Naive thymus-derived CD4-positive, alpha-beta T cell (primary cell): Measurements from ENCODE around the gene ADGRG1. TPM values are rescaled to one million over a fixed set of nuclear protein-coding genes. Genes with fewer than 3 reads are reported as not detected.
"Not testable (repeated sequence)": the region's sequence is repeated elsewhere in the genome, so short reads cannot be mapped to it uniquely, and the experiment has no call there.

ENCODE experiments used
- ATAC-seq: fragments of 150-1000 bp; cut with Tn5 transposase; 2 replicates; pipeline ENCODE4 v1.10.0; 2021; ENCODE audit warnings: mild to moderate bottlenecking, moderate library complexity
- CTCF ChIA-PET: fragments of 350-600 bp; sonication (Branson Sonifier 250); formaldehyde crosslinking; loops from one replicate; lab custom pipeline; 2021; ENCODE audit warnings: antibody characterized with exemption; lab: Charles Lee
- POLR2A ChIA-PET: fragments of 350-600 bp; sonication (Branson Sonifier 250); formaldehyde crosslinking; loops from one replicate; lab custom pipeline; 2021; ENCODE audit warnings: antibody characterized with exemption, inconsistent platforms; lab: Charles Lee
- DNase-seq, 9 donors: peaks; one replicate each; pipeline versions ENCODE4 v3.0.0 to v3.0.0-alpha.2; 2020 to 2022; ENCODE audit warnings: mixed read lengths in 1 of 9
- H3K27ac ChIP-seq: one replicate; pipeline ENCODE4 v1.7.0; 2013; ENCODE audit warnings: mild to moderate bottlenecking, low read depth, low read length, moderate library complexity
- H3K27me3 ChIP-seq, 2 donors: one replicate each; pipeline ENCODE4 v1.7.0; 2013; ENCODE audit warnings: low read length in 2 of 2, mild to moderate bottlenecking in 2 of 2, moderate library complexity in 2 of 2; ENCODE audit not compliant: control insufficient read depth in 2 of 2, insufficient read depth in 2 of 2
- H3K36me3 ChIP-seq, 3 experiments: 1 replicate in 2 of 3; 2 replicates in 1 of 3; pipeline ENCODE4 v1.7.0; 2013; ENCODE audit warnings: low read length in 3 of 3, mild to moderate bottlenecking in 3 of 3, moderate library complexity in 1 of 3; ENCODE audit not compliant: insufficient read depth in 3 of 3, control insufficient read depth in 2 of 3
- H3K4me1 ChIP-seq, 2 donors: one replicate each; pipeline ENCODE4 v1.7.0; 2013; ENCODE audit warnings: low read length in 2 of 2, mild to moderate bottlenecking in 2 of 2, moderate library complexity in 1 of 2; ENCODE audit not compliant: control insufficient read depth in 2 of 2, insufficient read depth in 2 of 2
- H3K4me3 ChIP-seq: 2 replicates; pipeline ENCODE4 v1.7.0; 2013; ENCODE audit warnings: mild to moderate bottlenecking, low read length
- H3K9me3 ChIP-seq, 3 experiments: 1 replicate in 2 of 3; 2 replicates in 1 of 3; pipeline ENCODE4 v1.7.0; 2013; ENCODE audit warnings: low read length in 3 of 3; ENCODE audit not compliant: control insufficient read depth in 2 of 3
- H3K27ac Mint-ChIP-seq, 9 donors: one replicate each; pipeline ENCODE4 v1.8.0; 2020 to 2022; ENCODE audit warnings: mixed read lengths in 9 of 9, mild to moderate bottlenecking in 8 of 9, moderate library complexity in 5 of 9, inconsistent platforms in 2 of 9
- H3K27me3 Mint-ChIP-seq, 5 donors: one replicate each; pipeline ENCODE4 v1.8.0; 2021 to 2022; ENCODE audit warnings: mixed read lengths in 5 of 5, mild to moderate bottlenecking in 1 of 5
- H3K36me3 Mint-ChIP-seq, 5 donors: one replicate each; pipeline ENCODE4 v1.8.0; 2020 to 2022; ENCODE audit warnings: mixed read lengths in 5 of 5, mild to moderate bottlenecking in 3 of 5, inconsistent platforms in 1 of 5
- H3K4me1 Mint-ChIP-seq, 7 donors: one replicate each; pipeline ENCODE4 v1.8.0; 2020 to 2022; ENCODE audit warnings: mixed read lengths in 7 of 7, mild to moderate bottlenecking in 3 of 7, inconsistent platforms in 1 of 7
- H3K4me3 Mint-ChIP-seq, 10 donors: one replicate each; pipeline ENCODE4 v1.8.0; 2020 to 2022; ENCODE audit warnings: mild to moderate bottlenecking in 10 of 10, mixed read lengths in 10 of 10, moderate library complexity in 6 of 10, inconsistent platforms in 2 of 10
- H3K9me3 Mint-ChIP-seq, 11 donors: one replicate each; pipeline ENCODE4 v1.8.0; 2020 to 2022; ENCODE audit warnings: mixed read lengths in 11 of 11, mild to moderate bottlenecking in 4 of 11, inconsistent platforms in 1 of 11, moderate library complexity in 1 of 11
- intact Hi-C, 2 donors: fragments of 100-400 bp; cut with micrococcal nuclease; formaldehyde crosslinking; loops; one replicate each; pipeline ENCODE4 v1.15.1; 2023
- polyA plus RNA-seq, 2 donors: library from polyadenylated mRNA; unstranded; fragments of 300-500 nt; fragmentation: Illumina TruSeq; gene quantifications; one replicate each; pipeline ENCODE4 v1.2.3, GENCODE V29; 2021
- total RNA-seq, 6 experiments: library from RNA in 5 of 6; stranded (reverse) in 5 of 6; gene quantifications; 1 replicate in 5 of 6; 2 replicates in 1 of 6; pipeline ENCODE4 v1.2.3 and lab custom pipeline; 2021 to 2026

Gene ADGRG1
- total and polyA plus RNA-seq, 7 experiments from 2014 or later: 0.07 to 96.0 (median 1.5) TPM

DNA sequence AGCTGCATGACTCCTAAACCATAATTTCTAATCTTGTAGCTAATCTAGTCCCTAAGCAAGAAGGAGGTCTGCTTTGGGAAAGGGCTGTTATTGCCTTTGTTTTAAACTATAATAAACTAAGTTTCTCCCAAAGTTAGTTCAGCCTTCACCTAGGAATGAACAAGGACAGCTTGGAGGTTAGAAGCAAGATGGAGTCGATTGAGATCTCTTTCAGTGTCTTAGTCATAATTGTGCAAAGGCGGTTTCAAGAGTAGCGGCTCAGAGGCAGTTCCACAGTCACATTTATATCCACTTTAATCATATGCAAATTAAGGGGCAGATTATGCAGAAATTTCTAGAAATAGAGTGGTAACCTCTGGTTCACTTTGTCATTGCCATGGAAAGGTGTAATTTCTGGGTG lies 83.6 kb downstream of the ADGRG1 start:
- Mint-ChIP-seq H3K36me3 (no peaks in the 10 kb centered on the region), H3K27me3 (peaks cover 0 to 30% (median 4%) of the 10 kb centered on the region in 5 donors), H3K4me1 (peaks cover 0 to 2% (median 0%) of the 10 kb centered on the region in 7 donors), H3K27ac (no peak overlapping the region), H3K4me3 (no peak overlapping the region), H3K9me3 (no peaks in the 10 kb centered on the region)
- ChIA-PET POLR2A (no interaction called here), CTCF (no interaction called here)
- Histone ChIP-seq H3K4me1 (no peaks in the 10 kb centered on the region), H3K4me3 (no peak overlapping the region), H3K36me3 (no peaks in the 10 kb centered on the region), H3K27ac (no peak overlapping the region), H3K9me3 (no peaks in the 10 kb centered on the region), H3K27me3 (no peaks in the 10 kb centered on the region)
- ATAC-seq (no peak), DNase-seq (no peak)
- intact Hi-C loops: no loop called here

- DNase-seq, H3K4me3 Mint-ChIP-seq, H3K27me3 ChIP-seq, H3K27ac ChIP-seq, ATAC-seq, H3K27ac Mint-ChIP-seq, CTCF ChIA-PET, H3K4me1 ChIP-seq, POLR2A ChIA-PET, H3K9me3 Mint-ChIP-seq, H3K36me3 Mint-ChIP-seq, H3K4me3 ChIP-seq, H3K9me3 ChIP-seq, intact Hi-C loops, H3K36me3 ChIP-seq, H3K4me1 Mint-ChIP-seq: not testable (repeated sequence)
- H3K27me3 Mint-ChIP-seq: peaks cover 0 to 30% (median 2%) of the 10 kb centered on the region in 5 donors
These were observed 84.1 kb downstream of the ADGRG1 start for GRCh38 chr16:57712569-57712968.

DNA sequence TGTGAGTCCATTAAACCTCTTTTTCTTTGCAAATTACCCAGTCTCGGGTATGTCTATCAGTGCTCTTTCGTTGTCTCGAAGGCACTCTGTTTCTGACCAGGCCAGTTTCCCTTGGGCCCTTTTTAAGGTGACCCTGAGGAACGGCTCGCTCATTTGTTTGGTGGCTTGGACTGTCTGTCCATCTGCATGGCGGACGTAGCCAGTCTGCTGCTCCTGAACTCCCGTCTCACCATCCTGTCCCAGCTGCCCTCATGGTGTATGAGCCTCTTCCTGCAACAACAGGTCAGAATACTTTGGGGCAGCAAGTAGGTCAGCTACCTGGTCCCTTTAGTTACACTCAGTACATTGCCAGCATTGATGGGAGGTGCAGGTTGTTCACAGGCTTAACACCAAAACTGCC lies 85.2 kb downstream of the ADGRG1 start:
- ATAC-seq (no peak), DNase-seq (no peak)
- no peak overlapping the region for H3K27ac Mint-ChIP-seq
- Histone ChIP-seq H3K27me3 (no peaks in the 10 kb centered on the region), H3K36me3 (no peaks in the 10 kb centered on the region), H3K4me3 (no peak overlapping the region), H3K4me1 (no peaks in the 10 kb centered on the region), H3K27ac (no peak overlapping the region), H3K9me3 (no peaks in the 10 kb centered on the region)
- intact Hi-C loops: no loop called here
- POLR2A ChIA-PET: no interaction called here
- H3K27me3 Mint-ChIP-seq: peaks cover 0 to 30% (median 0%) of the 10 kb centered on the region in 5 donors
- no peaks in the 10 kb centered on the region for H3K9me3 Mint-ChIP-seq
- no peaks in the 10 kb centered on the region for H3K36me3 Mint-ChIP-seq
- CTCF ChIA-PET: no interaction called here
- H3K4me3 Mint-ChIP-seq: no peak overlapping the region
- peaks cover 0 to 2% (median 0%) of the 10 kb centered on the region in 7 donors for H3K4me1 Mint-ChIP-seq

- no peaks in the 10 kb centered on the region for H3K4me1 ChIP-seq
- H3K4me3 Mint-ChIP-seq: no peak overlapping the region
- H3K4me1 Mint-ChIP-seq: peaks cover 0 to 2% (median 0%) of the 10 kb centered on the region in 7 donors
- H3K27ac Mint-ChIP-seq: no peak overlapping the region
- no peaks in the 10 kb centered on the region for H3K9me3 ChIP-seq
- no peaks in the 10 kb centered on the region for H3K36me3 Mint-ChIP-seq
- H3K27me3 Mint-ChIP-seq: peaks cover 0 to 30% (median 0%) of the 10 kb centered on the region in 5 donors
- intact Hi-C loops: no loop called here
- DNase-seq (no peak), ATAC-seq (no peak)
- H3K27ac ChIP-seq: no peak overlapping the region
- no peaks in the 10 kb centered on the region for H3K36me3 ChIP-seq
- no peak overlapping the region for H3K4me3 ChIP-seq
- H3K27me3 ChIP-seq: no peaks in the 10 kb centered on the region
- H3K9me3 Mint-ChIP-seq: no peaks in the 10 kb centered on the region
- ChIA-PET POLR2A (no interaction called here), CTCF (no interaction called here)
These were observed 85.6 kb downstream of the ADGRG1 start for GRCh38 chr16:57714047-57714446.

Other genes starting within 250 kb of the ADGRG1 start
- under 1 TPM in 1 of 5 experiments, not detected in 4; 0.60 TPM for gene CCL17, start 223.9 kb upstream of the ADGRG1 start, total RNA-seq
- gene CCL17, start 223.9 kb upstream of the ADGRG1 start, polyA plus RNA-seq: not detected
- gene CIAPIN1, start 181.2 kb upstream of the ADGRG1 start, total RNA-seq: 10 to 100 TPM; 33.6 to 52.8 (median 35.8) TPM
- gene CIAPIN1, start 181.2 kb upstream of the ADGRG1 start, polyA plus RNA-seq: 100 to 1,000 TPM in 1 of 2 donors, 10 to 100 TPM in 1; 65.2 to 119 TPM
- gene COQ9, start 181.2 kb upstream of the ADGRG1 start, total RNA-seq: 10 to 100 TPM; 16.4 to 45.4 (median 36.6) TPM
- gene COQ9, start 181.2 kb upstream of the ADGRG1 start, polyA plus RNA-seq: 10 to 100 TPM; 25.7 to 51.7 TPM
- gene POLR2C, start 166.0 kb upstream of the ADGRG1 start, total RNA-seq: 10 to 100 TPM; 63.4 to 96.3 (median 81.4) TPM
- 10 to 100 TPM; 45.0 to 55.7 TPM for gene POLR2C, start 166.0 kb upstream of the ADGRG1 start, polyA plus RNA-seq
- 1 to 10 TPM; 2.2 to 4.0 (median 2.9) TPM for gene DOK4, start 142.1 kb upstream of the ADGRG1 start, total RNA-seq
- gene DOK4, start 142.1 kb upstream of the ADGRG1 start, polyA plus RNA-seq: 1 to 10 TPM; 1.6 to 4.6 TPM
- 10 to 100 TPM in 1 of 5 experiments, 1 to 10 TPM in 4; 3.5 to 12.7 (median 7.1) TPM for gene CCDC102A, start 92.1 kb upstream of the ADGRG1 start, total RNA-seq
- 1 to 10 TPM; 3.0 to 9.4 TPM for gene CCDC102A, start 92.1 kb upstream of the ADGRG1 start, polyA plus RNA-seq
- gene ADGRG5, start 86.0 kb upstream of the ADGRG1 start, total RNA-seq: 10 to 100 TPM in 2 of 5 experiments, 1 to 10 TPM in 1, under 1 TPM in 2; 0.67 to 16.1 (median 2.7) TPM
- gene ADGRG5, start 86.0 kb upstream of the ADGRG1 start, polyA plus RNA-seq: 1 to 10 TPM in 1 of 2 donors, under 1 TPM in 1; 0.43 to 1.3 TPM
- 10 to 100 TPM in 1 of 5 experiments, 1 to 10 TPM in 1, not detected in 3; 4.9 to 14.1 TPM for gene ADGRG3, start 39.7 kb downstream of the ADGRG1 start, total RNA-seq
- not detected for gene ADGRG3, start 39.7 kb downstream of the ADGRG1 start, polyA plus RNA-seq
- not detected for gene DRC7, start 66.2 kb downstream of the ADGRG1 start, total RNA-seq
- not detected for gene DRC7, start 66.2 kb downstream of the ADGRG1 start, polyA plus RNA-seq
- 10 to 100 TPM; 20.4 to 30.4 (median 26.0) TPM for gene KATNB1, start 107.1 kb downstream of the ADGRG1 start, total RNA-seq
- 10 to 100 TPM; 25.2 to 32.9 TPM for gene KATNB1, start 107.1 kb downstream of the ADGRG1 start, polyA plus RNA-seq
- gene KIFC3, start 173.9 kb downstream of the ADGRG1 start, total RNA-seq: 1 to 10 TPM in 2 of 5 experiments, under 1 TPM in 2, not detected in 1; 0.73 to 9.2 (median 1.6) TPM
- gene KIFC3, start 173.9 kb downstream of the ADGRG1 start, polyA plus RNA-seq: not detected